ENCODE data around the gene MYL7. TPM values are rescaled to one million over a fixed set of nuclear protein-coding genes. Genes with fewer than 3 reads are reported as not detected.

Gene MYL7
- total RNA-seq, 4 donors from 2014 or later, result not detected

DNA sequence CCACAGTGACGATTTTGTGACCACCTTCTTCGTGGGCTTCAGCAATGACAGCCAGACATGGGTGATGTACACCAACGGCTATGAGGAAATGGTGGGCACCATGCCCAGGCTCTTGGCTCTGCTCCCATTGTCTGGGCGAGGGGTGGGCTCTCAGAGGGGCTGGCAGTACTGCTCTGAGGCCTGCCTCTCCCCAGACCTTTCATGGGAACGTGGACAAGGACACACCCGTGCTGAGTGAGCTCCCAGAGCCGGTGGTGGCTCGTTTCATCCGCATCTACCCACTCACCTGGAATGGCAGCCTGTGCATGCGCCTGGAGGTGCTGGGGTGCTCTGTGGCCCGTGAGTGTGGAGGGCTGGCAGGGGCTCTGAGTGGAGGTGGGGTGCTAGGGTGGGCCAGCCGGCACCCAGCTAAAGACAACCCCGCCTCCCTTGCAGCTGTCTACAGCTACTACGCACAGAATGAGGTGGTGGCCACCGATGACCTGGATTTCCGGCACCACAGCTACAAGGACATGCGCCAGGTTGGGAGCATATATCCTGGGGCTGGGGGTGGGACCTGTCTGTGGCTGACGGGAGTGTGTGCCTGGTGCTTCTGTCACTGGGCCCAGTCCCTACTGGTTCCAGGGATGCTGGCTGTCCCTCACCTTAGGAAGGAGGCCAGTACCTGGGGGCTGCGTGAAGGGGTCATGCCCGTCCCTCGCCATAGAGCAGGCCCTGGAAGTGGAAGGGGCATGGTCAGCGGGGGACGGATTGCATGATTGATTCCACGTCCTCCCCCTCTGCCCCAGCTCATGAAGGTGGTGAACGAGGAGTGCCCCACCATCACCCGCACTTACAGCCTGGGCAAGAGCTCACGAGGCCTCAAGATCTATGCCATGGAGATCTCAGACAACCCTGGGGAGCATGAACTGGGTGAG, 30.2 kb downstream of the MYL7 start:
- no peak for TF ChIP-seq CTCF (IDR thresholded peaks at IDR 0.05; ENCODE audit: low read depth)

- TF ChIP-seq CTCF (IDR thresholded peaks at IDR 0.05; ENCODE audit: low read depth), result no peak
Observed at GRCh38 chr7:44109991-44110390, 31.1 kb downstream of the MYL7 start.

DNA sequence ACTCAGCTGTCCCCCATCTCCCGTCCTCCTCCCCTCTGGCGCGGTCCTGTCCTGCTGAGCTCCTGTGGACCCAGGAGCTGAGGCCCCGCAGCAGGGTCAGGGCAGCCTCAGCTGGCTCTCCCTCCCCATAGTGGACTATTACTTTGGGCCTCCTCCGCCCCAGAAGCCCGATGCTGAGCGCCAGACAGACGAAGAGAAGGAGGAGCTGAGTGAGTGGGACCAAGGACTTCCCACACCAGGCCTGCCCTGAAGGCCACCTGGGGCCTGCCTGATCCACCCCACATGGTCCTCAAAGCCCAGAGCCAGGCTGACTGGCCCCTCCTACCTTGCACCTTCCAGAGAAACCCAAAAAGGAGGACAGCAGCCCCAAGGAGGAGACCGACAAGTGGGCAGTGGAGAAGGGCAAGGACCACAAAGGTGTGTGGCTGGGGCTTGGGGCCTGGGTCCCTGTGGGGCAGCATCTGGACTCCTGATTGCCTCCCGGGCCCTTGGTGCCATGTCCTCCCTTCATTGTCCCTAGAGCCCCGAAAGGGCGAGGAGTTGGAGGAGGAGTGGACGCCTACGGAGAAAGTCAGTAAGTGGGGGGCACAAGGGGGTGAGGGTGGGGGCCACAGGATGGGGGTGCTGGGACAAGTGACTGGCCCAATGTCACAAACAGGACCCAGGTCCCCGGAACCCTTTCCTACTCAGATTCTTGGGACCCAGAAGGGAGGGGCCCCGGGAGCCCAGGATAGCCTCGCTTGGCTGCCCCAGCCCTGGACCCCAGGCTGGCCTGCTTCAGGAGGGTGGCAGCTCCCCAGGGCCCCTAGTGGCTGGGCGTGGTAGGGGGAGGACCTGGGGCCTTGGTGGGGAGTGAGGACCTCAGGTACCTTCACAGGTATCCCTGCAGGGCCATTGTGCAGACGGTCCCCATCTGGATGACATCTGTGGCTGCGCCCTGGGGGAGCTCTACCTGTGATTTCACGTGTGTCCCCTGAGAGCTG, 32.1 kb downstream of the MYL7 start:
- TF ChIP-seq CTCF (IDR thresholded peaks at IDR 0.05; ENCODE audit: low read depth), result no peak

DNA sequence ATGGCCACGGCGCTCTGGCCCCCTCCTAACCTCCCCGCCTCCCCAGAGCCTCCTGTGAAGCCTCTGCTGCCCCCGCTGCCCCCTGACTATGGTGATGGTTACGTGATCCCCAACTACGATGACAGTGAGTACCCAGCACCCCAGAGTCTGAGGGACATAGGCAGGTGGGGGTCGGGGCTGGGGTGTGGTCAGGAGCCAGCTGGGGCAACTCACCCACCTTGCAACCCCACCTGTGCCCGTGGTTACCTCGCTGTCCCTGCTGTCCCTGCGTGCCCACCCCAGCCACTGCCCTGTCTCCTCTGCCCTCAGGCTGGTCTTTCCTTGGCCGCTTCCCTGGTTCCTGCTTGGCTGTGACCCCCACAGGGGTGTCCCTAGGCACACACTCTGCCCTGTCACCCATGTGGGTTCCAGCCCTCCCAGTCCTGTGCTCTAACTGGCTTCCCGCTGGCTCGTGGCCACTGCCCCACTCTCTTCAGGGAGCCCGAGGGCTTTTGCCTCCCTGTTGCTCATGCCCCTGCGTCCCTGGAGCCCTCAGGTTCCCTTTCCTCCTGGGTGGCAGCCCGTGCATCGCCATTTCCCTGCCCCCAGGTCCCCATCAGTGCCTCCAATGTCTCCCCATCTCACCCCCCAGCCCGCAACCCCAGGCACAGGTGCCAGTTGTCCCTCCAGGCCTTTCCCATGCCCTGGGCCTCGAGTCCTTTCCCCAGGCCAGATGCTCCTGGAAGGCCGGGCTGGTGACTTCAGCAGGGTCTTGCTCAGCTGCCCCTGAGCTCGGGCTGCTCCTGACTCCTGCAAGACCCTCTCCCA, 33.0 kb downstream of the MYL7 start:
- TF ChIP-seq CTCF (IDR thresholded peaks at IDR 0.05; ENCODE audit: low read depth), result no peak

- TF ChIP-seq CTCF (IDR thresholded peaks at IDR 0.05; ENCODE audit: low read depth), result no peak
Observed at GRCh38 chr7:44107116-44107960, 33.8 kb downstream of the MYL7 start.

DNA sequence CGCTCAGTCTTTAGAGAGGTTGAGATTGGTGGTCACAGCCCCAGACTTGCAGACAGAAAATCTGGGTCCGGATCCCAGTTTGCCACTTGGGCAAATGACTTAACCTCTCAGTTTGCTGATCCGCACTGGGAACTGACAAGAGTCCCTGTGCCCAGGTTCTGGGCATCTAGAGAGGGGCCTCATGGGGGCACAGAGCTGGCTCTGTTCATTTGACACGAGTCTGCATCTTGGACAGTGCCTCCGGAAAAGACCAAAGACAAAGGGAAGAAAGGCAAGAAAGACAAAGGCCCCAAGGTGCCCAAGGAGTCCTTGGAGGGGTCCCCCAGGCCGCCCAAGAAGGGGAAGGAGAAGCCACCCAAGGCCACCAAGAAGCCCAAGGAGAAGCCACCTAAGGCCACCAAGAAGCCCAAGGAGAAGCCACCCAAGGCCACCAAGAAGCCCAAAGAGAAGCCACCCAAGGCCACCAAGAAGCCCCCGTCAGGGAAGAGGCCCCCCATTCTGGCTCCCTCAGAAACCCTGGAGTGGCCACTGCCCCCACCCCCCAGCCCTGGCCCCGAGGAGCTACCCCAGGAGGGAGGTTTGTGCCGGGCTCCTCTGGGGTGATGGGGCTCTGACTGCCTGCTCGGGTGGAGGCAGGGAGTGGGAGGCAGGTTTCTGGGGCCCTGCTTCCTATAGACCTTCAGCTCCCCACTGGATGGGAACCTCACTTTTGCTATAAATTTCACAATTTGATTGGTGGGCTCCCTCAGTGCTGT, 34.6 kb downstream of the MYL7 start:
- no peak for TF ChIP-seq CTCF (IDR thresholded peaks at IDR 0.05; ENCODE audit: low read depth)

All from subcutaneous adipose tissue (tissue), 4 donors.